H9 (cell line): Measurements from ENCODE around the gene ZMIZ1. TPM values are rescaled to one million over a fixed set of nuclear protein-coding genes. Genes with fewer than 3 reads are reported as not detected.

Experiments
- DNase-seq: peaks from one replicate; pipeline ENCODE4 v3.0.0-alpha.2; 2017
- H2AFZ ChIP-seq: one replicate; pipeline ENCODE4 v1.6.1; 2013; ENCODE audit warnings: mild to moderate bottlenecking, low read length, control low read depth, moderate library complexity
- H2AK5ac ChIP-seq: 2 replicates; pipeline ENCODE4 v1.6.1; 2013; ENCODE audit warnings: low read length, control low read depth, mixed read lengths; ENCODE audit not compliant: insufficient read length
- H2BK120ac ChIP-seq: one replicate; pipeline ENCODE4 v1.6.1; 2013; ENCODE audit warnings: low read depth, mild to moderate bottlenecking, low read length, control low read depth, inconsistent platforms; ENCODE audit not compliant: poor library complexity, severe bottlenecking
- H2BK12ac ChIP-seq: 2 replicates; pipeline ENCODE4 v1.6.1; 2013; ENCODE audit warnings: low read length, control low read depth, mixed read lengths, low read depth; ENCODE audit not compliant: insufficient read length
- H2BK15ac ChIP-seq: 2 replicates; pipeline ENCODE4 v1.6.1; 2013; ENCODE audit warnings: low read depth, low read length, control low read depth
- H2BK20ac ChIP-seq: one replicate; pipeline ENCODE4 v1.6.1; 2013; ENCODE audit warnings: low read depth, mild to moderate bottlenecking, low read length, control low read depth, inconsistent platforms; ENCODE audit not compliant: poor library complexity, severe bottlenecking
- H2BK5ac ChIP-seq: 2 replicates; pipeline ENCODE4 v1.6.1; 2013; ENCODE audit warnings: low read length, control low read depth, mixed read lengths; ENCODE audit not compliant: insufficient read length
- H3K14ac ChIP-seq: 2 replicates; pipeline ENCODE4 v1.6.1; 2013; ENCODE audit warnings: low read length, control low read depth; ENCODE audit not compliant: insufficient read depth
- H3K18ac ChIP-seq: 2 replicates; pipeline ENCODE4 v1.6.1; 2013; ENCODE audit warnings: low read depth, mild to moderate bottlenecking, mixed read lengths, low read length, control low read depth; ENCODE audit not compliant: insufficient read length
- H3K23ac ChIP-seq: 2 replicates; pipeline ENCODE4 v1.6.1; 2013; ENCODE audit warnings: low read length, control low read depth, mixed read lengths, low read depth; ENCODE audit not compliant: insufficient read length
- H3K23me2 ChIP-seq: 2 replicates; pipeline ENCODE4 v1.6.1; 2013; ENCODE audit warnings: low read depth, mild to moderate bottlenecking, mixed read lengths, low read length, control low read depth; ENCODE audit not compliant: insufficient read length, poor library complexity, severe bottlenecking
- H3K27ac ChIP-seq: 2 replicates; pipeline ENCODE4 v1.5.1; 2013; ENCODE audit warnings: low read length, control low read depth, mixed read lengths, low read depth; ENCODE audit not compliant: insufficient read length
- H3K27me3 ChIP-seq: 2 replicates; pipeline ENCODE4 v1.6.1; 2013; ENCODE audit warnings: low read length, control low read depth, inconsistent platforms; ENCODE audit not compliant: insufficient read depth
- H3K4ac ChIP-seq: 2 replicates; pipeline ENCODE4 v1.6.1; 2013; ENCODE audit warnings: low read depth, mild to moderate bottlenecking, control low read depth, inconsistent platforms, low read length, moderate library complexity
- H3K4me1 ChIP-seq: 2 replicates; pipeline ENCODE4 v1.6.1; 2013; ENCODE audit warnings: low read length, control low read depth, inconsistent platforms; ENCODE audit not compliant: insufficient read depth
- H3K4me2 ChIP-seq: 2 replicates; pipeline ENCODE4 v1.6.1; 2013; ENCODE audit warnings: low read length, control low read depth, mixed read lengths; ENCODE audit not compliant: insufficient read length, insufficient read depth
- H3K56ac ChIP-seq: 2 replicates; pipeline ENCODE4 v1.6.1; 2013; ENCODE audit warnings: low read depth, mild to moderate bottlenecking, mixed read lengths, low read length, control low read depth; ENCODE audit not compliant: insufficient read length
- H3K79me1 ChIP-seq: 2 replicates; pipeline ENCODE4 v1.6.1; 2013; ENCODE audit warnings: low read depth, mild to moderate bottlenecking, moderate library complexity, low read length, control low read depth, inconsistent platforms; ENCODE audit not compliant: insufficient read depth, poor library complexity, severe bottlenecking
- H3K79me2 ChIP-seq: 2 replicates; pipeline ENCODE4 v1.6.1; 2013; ENCODE audit warnings: low read length, control low read depth, inconsistent platforms; ENCODE audit not compliant: insufficient read depth
- H3K9ac ChIP-seq: 2 replicates; pipeline ENCODE4 v1.6.1; 2013; ENCODE audit warnings: low read length, control low read depth, mixed read lengths; ENCODE audit not compliant: insufficient read length; ENCODE audit errors: extremely low read depth
- H3K9me3 ChIP-seq: one replicate; pipeline ENCODE4 v1.6.1; 2013; ENCODE audit warnings: low read depth, low read length, inconsistent platforms; ENCODE audit not compliant: control insufficient read depth
- H3T11ph ChIP-seq: one replicate; pipeline ENCODE4 v1.6.1; 2013; ENCODE audit warnings: mild to moderate bottlenecking, low read length, control low read depth, inconsistent platforms
- H4K20me1 ChIP-seq: one replicate; pipeline ENCODE4 v1.6.1; 2013; ENCODE audit not compliant: control insufficient read depth, insufficient read length, insufficient read depth
- H4K5ac ChIP-seq: 2 replicates; pipeline ENCODE4 v1.6.1; 2013; ENCODE audit warnings: low read depth, mild to moderate bottlenecking, mixed read lengths, low read length, control low read depth; ENCODE audit not compliant: insufficient read length
- H4K8ac ChIP-seq: replicated peaks from 2 replicates; pipeline ENCODE4 v1.6.1; 2013; ENCODE audit warnings: low read length, control low read depth, mixed read lengths, low read depth; ENCODE audit not compliant: insufficient read length
- H4K91ac ChIP-seq: 2 replicates; pipeline ENCODE4 v1.6.1; 2013; ENCODE audit warnings: low read depth, mild to moderate bottlenecking, moderate library complexity, mixed read lengths, low read length, control low read depth; ENCODE audit not compliant: insufficient read length
- H3K27ac Mint-ChIP-seq, 3 experiments: 2 replicates in 2 of 3; 3 replicates in 1 of 3; pipeline ENCODE4 v1.8.0; 2020 to 2021; ENCODE audit warnings: mixed read lengths in 3 of 3, mild to moderate bottlenecking in 1 of 3, moderate library complexity in 1 of 3
- H3K27me3 Mint-ChIP-seq: 2 replicates; pipeline ENCODE4 v1.8.0; 2021; ENCODE audit warnings: low read depth, mild to moderate bottlenecking, moderate library complexity, mixed read lengths
- H3K36me3 Mint-ChIP-seq, 3 experiments: 2 replicates in 2 of 3; 3 replicates in 1 of 3; pipeline ENCODE4 v1.8.0; 2020 to 2021; ENCODE audit warnings: low read depth in 3 of 3, mixed read lengths in 3 of 3; ENCODE audit not compliant: insufficient read depth in 1 of 3
- H3K4me1 Mint-ChIP-seq, 2 experiments: 2 replicates each; pipeline ENCODE4 v1.8.0; 2020; ENCODE audit warnings: mixed read lengths in 2 of 2
- H3K4me3 Mint-ChIP-seq, 2 experiments: 2 replicates in 1 of 2; 3 replicates in 1 of 2; pipeline ENCODE4 v1.8.0; 2020 to 2021; ENCODE audit warnings: mild to moderate bottlenecking in 2 of 2, mixed read lengths in 2 of 2, moderate library complexity in 1 of 2
- H3K9me3 Mint-ChIP-seq, 2 experiments: 2 replicates in 1 of 2; 3 replicates in 1 of 2; pipeline ENCODE4 v1.8.0; 2020; ENCODE audit warnings: mild to moderate bottlenecking in 2 of 2, mixed read lengths in 2 of 2, moderate library complexity in 1 of 2
- CTCF ChIP-seq: fragments of 200-600 bp; sonication (generic); conservative IDR thresholded peaks from 3 replicates; pipeline ENCODE4 v1.8.0; 2021; ENCODE audit warnings: antibody characterized with exemption, mild to moderate bottlenecking
- WGBS: extraction: QIAGEN DNeasy Blood & Tissue Kit; methylation state at CpG from one replicate; pipeline ENCODE4 v1.1.7; 2013; ENCODE audit warnings: missing lambda C conversion rate, low lambda C conversion rate, mixed read lengths; ENCODE audit not compliant: insufficient read length; ENCODE audit errors: extremely low coverage; 5-methylcytosine and 5-hydroxymethylcytosine counted together
- total RNA-seq: library from RNA; stranded (reverse); gene quantifications from 2 replicates; pipeline ENCODE4 v1.2.1, GENCODE V29; 2021

The ZMIZ1 gene
- total RNA-seq, 1 experiment from 2014 or later, result 36.9 TPM

- H3K4ac ChIP-seq, result no peak overlapping the region
- no peaks in the 10 kb centered on the region for H3K27me3 Mint-ChIP-seq
- no peaks in the 10 kb centered on the region for H3K9me3 ChIP-seq
- H3K4me3 Mint-ChIP-seq, result no peak overlapping the region; a peak in 1 of 5 replicates
- peaks cover 0 to 7% (median 2%) of the 10 kb centered on the region in 3 experiments; a peak in 4 of 7 replicates for H3K36me3 Mint-ChIP-seq
- WGBS, result no CpG with 5 or more reads among the region's 7 CpGs
- H3K56ac ChIP-seq, result no peak overlapping the region
- H3K27ac ChIP-seq, result no peak overlapping the region
- H3K18ac ChIP-seq, result no peak overlapping the region
- no peak overlapping the region for H2BK12ac ChIP-seq
- H2BK15ac ChIP-seq, result no peak overlapping the region
- no peaks in the 10 kb centered on the region for H3K79me2 ChIP-seq
- H3K14ac ChIP-seq, result no peak overlapping the region
- no peak overlapping the region for H3K9ac ChIP-seq
- TF ChIP-seq CTCF, result no peak
- no peaks in the 10 kb centered on the region for H3K79me1 ChIP-seq
- H3K9me3 Mint-ChIP-seq, result no peaks in the 10 kb centered on the region
- H3K27me3 ChIP-seq, result no peaks in the 10 kb centered on the region
- no peak overlapping the region for H2BK5ac ChIP-seq
- H3K23ac ChIP-seq, result no peak overlapping the region
- H3K4me1 Mint-ChIP-seq, result peaks cover 43 to 67% of the 10 kb centered on the region in 2 experiments
- no peak overlapping the region for H2AK5ac ChIP-seq
- no peak overlapping the region for H2BK120ac ChIP-seq
- no peak overlapping the region for H3K4me2 ChIP-seq
- peaks cover 2% of the 10 kb centered on the region for H4K20me1 ChIP-seq
- peak overlapping the region in 2 of 3 experiments; percentile 52 to 72; a peak in 4 of 7 replicates for H3K27ac Mint-ChIP-seq
- H4K5ac ChIP-seq, result no peak overlapping the region
- H4K8ac ChIP-seq, result no peak overlapping the region
- no peak overlapping the region for H2AFZ ChIP-seq
- peaks cover 5% of the 10 kb centered on the region; the same call in 1 of the 2 replicates for H3K4me1 ChIP-seq
- no peaks in the 10 kb centered on the region for H3K23me2 ChIP-seq
- no peak overlapping the region for H3T11ph ChIP-seq
- DNase-seq, result peak; percentile 60
- no peak overlapping the region for H4K91ac ChIP-seq
- H2BK20ac ChIP-seq, result no peak overlapping the region
Observed at GRCh38 chr10:79184145-79184625, 115.4 kb downstream of the ZMIZ1 start.
